Bronchial epithelial cell (primary cell): ENCODE data around the gene LIPE. TPM values are rescaled to one million over a fixed set of nuclear protein-coding genes. Genes with fewer than 3 reads are reported as not detected.

Experiments used
- DNase-seq: peaks from one replicate; pipeline ENCODE4 v3.0.0-alpha.2; 2010; ENCODE audit warnings: low read depth
- FAIRE-seq: peaks from 2 replicates; lab custom pipeline; 2011; peaks lifted over from hg19 to GRCh38; lab: Jason Lieb, UNC
- H3K27me3 ChIP-seq: 2 replicates; pipeline ENCODE4 v1.5.1; 2011; ENCODE audit warnings: low read length; ENCODE audit not compliant: control insufficient read depth, insufficient read depth
- H3K36me3 ChIP-seq: 2 replicates; pipeline ENCODE4 v1.5.1; 2011; ENCODE audit warnings: low read length; ENCODE audit not compliant: control insufficient read depth, insufficient read depth
- H3K4me3 ChIP-seq: 2 replicates; pipeline ENCODE4 v1.5.1; 2011; ENCODE audit warnings: mild to moderate bottlenecking, low read depth, low read length, control low read depth
- CTCF ChIP-seq: IDR thresholded peaks from 2 replicates; pipeline ENCODE4 v1.5.1; 2011; ENCODE audit warnings: mild to moderate bottlenecking, moderate library complexity, low read length, control low read depth, inconsistent platforms; ENCODE audit not compliant: insufficient read depth, severe bottlenecking
- total RNA-seq: library from RNA; depleted of rRNA; stranded (reverse); fragments of >200 nt; gene quantifications from 2 replicates; pipeline ENCODE4 v1.2.1, GENCODE V29; 2014

LIPE gene
- total RNA-seq, 1 donor from 2014 or later = 7.6 TPM

GRCh38 chr19:42380155-42380554 is 47.0 kb downstream of the LIPE start:
- no peak overlapping the region for H3K4me3 ChIP-seq
- no peak for TF ChIP-seq CTCF
- no peaks in the 10 kb centered on the region for H3K36me3 ChIP-seq
- DNase-seq (no peak), FAIRE-seq (no peak)
- no peaks in the 10 kb centered on the region for H3K27me3 ChIP-seq

GRCh38 chr19:42378225-42379215 is 48.7 kb downstream of the LIPE start:
- Histone ChIP-seq H3K4me3 (no peak overlapping the region), H3K36me3 (peaks cover 2% of the 10 kb centered on the region), H3K27me3 (no peaks in the 10 kb centered on the region)
- TF ChIP-seq CTCF = no peak
- FAIRE-seq (no peak), DNase-seq (peak; percentile 21)

- TF ChIP-seq CTCF = no peak
- DNase-seq (no peak), FAIRE-seq (no peak)
- H3K36me3 ChIP-seq = peaks cover 2% of the 10 kb centered on the region
- no peak overlapping the region for H3K4me3 ChIP-seq
- no peaks in the 10 kb centered on the region for H3K27me3 ChIP-seq
Measured at GRCh38 chr19:42376177-42376555, 51.0 kb downstream of the LIPE start.

GRCh38 chr19:42375415-42376176 is 51.6 kb downstream of the LIPE start:
- H3K4me3 ChIP-seq = no peak overlapping the region
- FAIRE-seq = no peak
- no peak for DNase-seq
- no peak for TF ChIP-seq CTCF
- H3K27me3 ChIP-seq = no peaks in the 10 kb centered on the region
- peaks cover 2% of the 10 kb centered on the region for H3K36me3 ChIP-seq

GRCh38 chr19:42374826-42375376 is 52.3 kb downstream of the LIPE start:
- Histone ChIP-seq H3K27me3 (no peaks in the 10 kb centered on the region), H3K36me3 (peaks cover 2% of the 10 kb centered on the region), H3K4me3 (no peak overlapping the region)
- DNase-seq (no peak), FAIRE-seq (no peak)
- TF ChIP-seq CTCF = no peak
